A673 (cell line): ENCODE results near the gene RGMA. TPM values are rescaled to one million over a fixed set of nuclear protein-coding genes. Genes with fewer than 3 reads are reported as not detected.

Experiments
- BruUV-seq: library from RNA; stranded (reverse); fragments of 400-500 nt; replicated peaks from 2 replicates; lab custom pipeline; 2021; lab: Mats Ljungman, UMichigan
- CTCF ChIA-PET: fragments of 300-600 bp; sonication (Branson Sonifier 250); formaldehyde crosslinking; loops from one replicate; lab custom pipeline; 2022; ENCODE audit warnings: antibody characterized with exemption; lab: Charles Lee
- POLR2A ChIA-PET: fragments of 300-600 bp; sonication (Branson Sonifier 250); formaldehyde crosslinking; loops from one replicate; lab custom pipeline; 2022; ENCODE audit warnings: antibody characterized with exemption; ENCODE audit not compliant: low non-redundant PET; lab: Charles Lee
- DNase-seq: peaks from one replicate; pipeline ENCODE4 v3.0.0-alpha.2; 2015; ENCODE audit warnings: low spot score
- H3K27ac ChIP-seq: fragments of 200-600 bp; sonication (generic); 2 replicates; pipeline ENCODE4 v1.5.1; 2016; ENCODE audit warnings: mixed run types, low read depth, mild to moderate bottlenecking, mixed read lengths, antibody characterized with exemption, low read length; ENCODE audit not compliant: poor library complexity, severe bottlenecking
- H3K27me3 ChIP-seq: fragments of 200-600 bp; sonication (generic); replicated peaks from 2 replicates; pipeline ENCODE4 v1.6.1; 2017; ENCODE audit warnings: mixed run types, low read depth, mild to moderate bottlenecking, mixed read lengths, antibody characterized with exemption, low read length; ENCODE audit not compliant: insufficient read depth, poor library complexity
- H3K36me3 ChIP-seq: fragments of 200-600 bp; sonication (generic); 2 replicates; pipeline ENCODE4 v1.6.1; 2016; ENCODE audit warnings: mixed run types, mild to moderate bottlenecking, mixed read lengths, antibody characterized with exemption, low read length; ENCODE audit not compliant: insufficient read depth, poor library complexity, severe bottlenecking
- H3K4me1 ChIP-seq: fragments of 200-600 bp; sonication (generic); 2 replicates; pipeline ENCODE4 v1.6.1; 2017; ENCODE audit warnings: mixed run types, mild to moderate bottlenecking, mixed read lengths, antibody characterized with exemption, low read length; ENCODE audit not compliant: insufficient read depth, poor library complexity, severe bottlenecking
- H3K4me3 ChIP-seq: fragments of 200-600 bp; sonication (generic); 2 replicates; pipeline ENCODE4 v1.5.1; 2016; ENCODE audit warnings: low read depth, mixed run types, mild to moderate bottlenecking, mixed read lengths, low read length; ENCODE audit not compliant: poor library complexity, severe bottlenecking
- H3K9me3 ChIP-seq: fragments of 200-600 bp; sonication (generic); 2 replicates; pipeline ENCODE4 v1.6.1; 2016; ENCODE audit warnings: mixed run types, low read depth, mild to moderate bottlenecking, mixed read lengths, antibody characterized with exemption, low read length; ENCODE audit not compliant: poor library complexity, severe bottlenecking
- CTCF ChIP-seq: fragments of 300-800, 200-600 bp; sonication (generic); conservative IDR thresholded peaks from 2 replicates; pipeline ENCODE4 v1.5.1; 2017; ENCODE audit warnings: low read depth, mild to moderate bottlenecking, antibody characterized with exemption, low read length, moderate library complexity, mixed read lengths
- EZH2 ChIP-seq: fragments of 200-600 bp; sonication (generic); IDR thresholded peaks from 2 replicates; pipeline ENCODE4 v1.6.1; 2017; ENCODE audit warnings: borderline replicate concordance, low read depth, mild to moderate bottlenecking, mixed read lengths, antibody characterized with exemption, low read length; ENCODE audit not compliant: poor library complexity, severe bottlenecking
- intact Hi-C: fragments of 100-400 bp; cut with micrococcal nuclease; formaldehyde crosslinking; loops from one replicate; pipeline ENCODE4 v1.10.0; 2022; ENCODE audit not compliant: unreplicated experiment
- total RNA-seq: library from RNA; stranded (reverse); gene quantifications from 2 replicates; pipeline ENCODE4 v1.2.3, GENCODE V29; 2021

The RGMA gene
- total RNA-seq, 1 experiment from 2014 or later: 5.0 TPM

DNA sequence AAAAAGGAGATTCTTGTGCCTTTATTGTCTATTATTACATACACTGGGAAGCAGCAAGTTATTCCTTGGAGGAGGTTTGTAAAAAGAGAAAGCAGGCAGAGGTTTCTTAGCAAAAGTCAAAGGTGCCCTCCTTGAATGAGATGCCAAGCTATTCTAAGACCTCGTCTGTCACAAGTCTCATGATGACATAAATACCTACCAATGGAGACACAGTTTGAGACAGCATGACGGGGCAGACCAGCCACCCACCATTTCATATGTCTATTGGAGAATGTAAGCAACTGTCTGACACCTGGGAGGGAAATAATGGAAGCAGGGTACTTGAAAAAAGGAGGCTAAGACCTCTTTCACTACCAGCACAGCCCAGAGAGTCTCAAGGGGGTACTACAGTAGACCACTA lies 2.2 kb downstream of the RGMA start:
- Histone ChIP-seq H3K4me1 (peaks cover 10% of the 10 kb centered on the region), H3K27ac (no peak overlapping the region), H3K27me3 (peaks cover 62% of the 10 kb centered on the region), H3K9me3 (no peaks in the 10 kb centered on the region), H3K36me3 (no peaks in the 10 kb centered on the region), H3K4me3 (no peak overlapping the region)
- CTCF ChIA-PET: interaction anchor here (0.7 kb wide), 1 partner anchor 33 kb away, joined by 3 read pairs; no protein-coding TSS in a partner anchor
- POLR2A ChIA-PET: no interaction called here
- intact Hi-C loops: loop anchor here (2.0 to 5.0 kb wide), 3 partner anchors 54 to 911 kb away; no protein-coding TSS in a partner anchor
- no TSS peak for BruUV-seq
- TF ChIP-seq CTCF (no peak), EZH2 (no peak)
- DNase-seq: no peak

DNA sequence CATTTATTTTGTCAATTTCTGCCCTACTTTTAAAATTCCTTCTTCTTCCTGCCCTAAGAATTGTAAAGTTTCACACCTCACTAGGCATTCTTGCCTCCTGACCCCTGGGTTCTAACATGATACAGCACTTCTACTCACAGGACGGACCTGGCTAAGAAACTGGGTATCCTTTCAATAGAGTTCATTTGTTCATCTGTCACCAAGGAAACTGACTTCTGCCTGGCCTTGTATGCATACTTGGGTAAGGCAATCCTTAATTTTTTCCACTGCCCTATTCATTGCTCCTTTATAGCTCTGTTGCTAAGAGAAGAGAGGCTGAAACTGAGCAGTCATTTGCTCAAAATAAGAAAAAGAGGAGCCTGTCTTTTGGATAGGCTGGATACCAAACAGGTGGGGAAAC lies 3.3 kb downstream of the RGMA start:
- no peak for DNase-seq
- peaks cover 10% of the 10 kb centered on the region for H3K4me1 ChIP-seq
- ChIA-PET POLR2A (no interaction called here), CTCF (no interaction called here)
- intact Hi-C loops: loop anchor here (2.0 to 5.0 kb wide), 3 partner anchors 53 to 912 kb away; no protein-coding TSS in a partner anchor
- no peak for TF ChIP-seq CTCF
- no peak for TF ChIP-seq EZH2
- no TSS peak for BruUV-seq
- no peak overlapping the region for H3K27ac ChIP-seq
- no peaks in the 10 kb centered on the region for H3K9me3 ChIP-seq
- H3K4me3 ChIP-seq: no peak overlapping the region
- H3K36me3 ChIP-seq: no peaks in the 10 kb centered on the region
- peaks cover 57% of the 10 kb centered on the region for H3K27me3 ChIP-seq

DNA sequence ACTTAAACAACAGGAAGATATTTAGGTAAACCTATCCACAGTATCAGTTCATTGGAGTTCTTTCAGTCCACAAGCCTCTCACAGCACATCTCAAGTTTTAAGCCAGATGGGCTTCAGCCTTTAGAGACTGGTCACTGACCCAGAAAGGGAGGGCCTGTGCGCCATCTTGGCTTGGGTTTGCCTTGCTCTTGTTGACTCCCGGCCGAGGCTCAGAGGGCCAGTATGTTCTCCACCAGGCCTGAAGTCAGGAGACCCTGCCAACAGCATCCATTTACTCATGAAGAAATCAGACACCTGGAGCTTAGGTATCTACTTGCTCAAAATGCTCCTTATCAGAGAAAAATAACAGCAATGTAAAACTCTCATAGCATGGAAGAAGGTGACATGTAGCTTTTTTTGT lies 6.2 kb downstream of the RGMA start:
- Histone ChIP-seq H3K9me3 (no peaks in the 10 kb centered on the region), H3K27ac (no peak overlapping the region), H3K27me3 (peaks cover 36% of the 10 kb centered on the region), H3K4me1 (peaks cover 3% of the 10 kb centered on the region), H3K36me3 (no peaks in the 10 kb centered on the region), H3K4me3 (no peak overlapping the region)
- DNase-seq: no peak
- TF ChIP-seq CTCF: no peak
- TF ChIP-seq EZH2: no peak
- intact Hi-C loops: no loop called here
- ChIA-PET POLR2A (no interaction called here), CTCF (no interaction called here)
- BruUV-seq: no TSS peak
